HEK293T (cell line): ENCODE data around the gene HOXA4.

Experiments
- CTCF ChIA-PET: fragments of 350-600 bp; formaldehyde crosslinking; extraction: SDS; loops from one replicate; lab custom pipeline; 2021; ENCODE audit warnings: antibody characterized with exemption, inconsistent platforms; lab: Yijun Ruan, JAX
- POLR2A ChIA-PET: fragments of 350-600 bp; formaldehyde crosslinking; extraction: SDS; loops from one replicate; lab custom pipeline; 2020; ENCODE audit warnings: antibody characterized with exemption, inconsistent platforms; lab: Yijun Ruan, JAX
- DNase-seq: peaks from one replicate; pipeline ENCODE4 v3.0.0; 2012; ENCODE audit warnings: mixed read lengths; ENCODE audit errors: extremely low spot score
- ARNT ChIP-seq: fragments of 450-650 bp; IDR thresholded peaks from 2 replicates; pipeline ENCODE4 v1.6.1; 2017; ENCODE audit warnings: mild to moderate bottlenecking
- BHLHE40 ChIP-seq: fragments of 450-650 bp; IDR thresholded peaks from 2 replicates; pipeline ENCODE4 v1.6.1; 2016; ENCODE audit warnings: mild to moderate bottlenecking, moderate library complexity, borderline replicate concordance
- CTBP1 ChIP-seq: fragments of 450-650 bp; IDR thresholded peaks from 2 replicates; pipeline ENCODE4 v1.6.1; 2016; ENCODE audit warnings: borderline replicate concordance
- ELF4 ChIP-seq: fragments of 450-650 bp; IDR thresholded peaks from 2 replicates; pipeline ENCODE4 v1.6.1; 2017; ENCODE audit warnings: antibody characterized with exemption
- FOXA1 ChIP-seq: fragments of 450-650 bp; IDR thresholded peaks from 2 replicates; pipeline ENCODE4 v1.6.1; 2016; ENCODE audit warnings: mild to moderate bottlenecking
- FOXK2 ChIP-seq: fragments of 450-650 bp; IDR thresholded peaks from 2 replicates; pipeline ENCODE4 v1.6.1; 2016; ENCODE audit warnings: mild to moderate bottlenecking
- FOXM1 ChIP-seq: fragments of 450-650 bp; IDR thresholded peaks from 2 replicates; pipeline ENCODE4 v1.6.1; 2017; ENCODE audit warnings: mild to moderate bottlenecking, borderline replicate concordance
- L3MBTL2 ChIP-seq: fragments of 450-650 bp; conservative IDR thresholded peaks from 2 replicates; pipeline ENCODE4 v1.6.1; 2016; ENCODE audit warnings: mild to moderate bottlenecking
- LEF1 ChIP-seq: fragments of 450-650 bp; IDR thresholded peaks from 2 replicates; pipeline ENCODE4 v1.6.1; 2017; ENCODE audit warnings: mild to moderate bottlenecking, borderline replicate concordance
- NFRKB ChIP-seq: fragments of 450-650 bp; IDR thresholded peaks from 2 replicates; pipeline ENCODE4 v1.6.1; 2016; ENCODE audit warnings: mild to moderate bottlenecking, moderate library complexity
- SP1 ChIP-seq: fragments of 450-650 bp; IDR thresholded peaks from 2 replicates; pipeline ENCODE4 v1.6.1; 2017
- SUZ12 ChIP-seq: fragments of 450-650 bp; IDR thresholded peaks from 2 replicates; pipeline ENCODE4 v1.6.1; 2016; ENCODE audit warnings: mild to moderate bottlenecking
- TARDBP ChIP-seq: fragments of 450-650 bp; IDR thresholded peaks from 2 replicates; pipeline ENCODE4 v1.6.1; 2016
- ZNF384 ChIP-seq: fragments of 450-650 bp; IDR thresholded peaks from 2 replicates; pipeline ENCODE4 v1.6.1; 2016
- TF ChIP-seq, protein P1 (sequence below): fragments of 450-650 bp; IDR thresholded peaks from 2 replicates; pipeline ENCODE4 v1.6.1; 2016

The HOXA4 gene

DNA sequence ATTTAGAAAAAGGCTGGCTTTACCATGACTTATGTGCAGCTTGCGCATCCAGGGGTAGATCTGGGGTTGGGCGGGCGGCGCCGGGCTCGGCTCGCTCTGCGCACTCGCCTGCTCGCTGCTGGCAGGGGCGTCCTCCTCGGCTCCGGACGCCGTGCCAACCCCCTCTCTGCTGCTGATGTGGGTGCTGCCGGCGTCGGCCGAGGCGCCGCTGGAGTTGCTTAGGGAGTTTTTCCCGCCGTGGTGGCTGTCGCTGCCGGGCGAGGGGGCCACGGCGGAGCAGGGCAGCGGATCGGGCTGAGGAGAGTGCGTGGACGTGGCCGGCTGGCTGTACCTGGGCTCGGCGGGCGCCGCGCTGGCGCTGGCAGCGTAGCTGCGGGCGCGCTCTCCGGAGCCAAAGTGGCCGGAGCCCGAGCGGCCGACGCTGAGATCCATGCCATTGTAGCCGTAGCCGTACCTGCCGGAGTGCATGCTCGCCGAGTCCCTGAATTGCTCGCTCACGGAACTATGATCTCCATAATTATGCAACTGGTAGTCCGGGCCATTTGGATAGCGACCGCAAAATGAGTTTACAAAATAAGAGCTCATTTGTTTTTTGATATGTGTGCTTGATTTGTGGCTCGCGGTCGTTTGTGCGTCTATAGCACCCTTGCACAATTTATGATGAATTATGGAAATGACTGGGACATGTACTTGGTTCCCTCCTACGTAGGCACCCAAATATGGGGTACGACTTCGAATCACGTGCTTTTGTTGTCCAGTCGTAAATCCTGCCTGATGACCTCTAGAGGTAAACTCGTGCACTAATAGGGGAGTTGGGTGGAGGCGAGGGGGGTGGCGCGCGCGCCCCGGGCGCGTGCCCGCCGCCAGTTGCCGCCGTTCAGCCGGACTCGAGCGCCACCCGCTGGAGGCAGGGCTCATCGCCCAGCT is 12.7 kb upstream of the HOXA4 start, which contains the start of gene HOXA5:
HOXA5 (minus strand) TSS at position 659 of the 927 bp plus-strand sequence; CDS start at position 585, 74 bp downstream.
- CTCF ChIA-PET, result interaction anchor here (0.6 to 4.9 kb wide), 17 partner anchors 9 to 461 kb away, joined by 3 to 20 read pairs (median 4); partner anchors contain the start of genes HOXA10, HOXA3 and HOXA7
- peak; percentile 79 for DNase-seq
- TF ChIP-seq ELF4, result peak; percentile 26; the same call in 1 of the 2 replicates
- TF ChIP-seq, protein P1, sequence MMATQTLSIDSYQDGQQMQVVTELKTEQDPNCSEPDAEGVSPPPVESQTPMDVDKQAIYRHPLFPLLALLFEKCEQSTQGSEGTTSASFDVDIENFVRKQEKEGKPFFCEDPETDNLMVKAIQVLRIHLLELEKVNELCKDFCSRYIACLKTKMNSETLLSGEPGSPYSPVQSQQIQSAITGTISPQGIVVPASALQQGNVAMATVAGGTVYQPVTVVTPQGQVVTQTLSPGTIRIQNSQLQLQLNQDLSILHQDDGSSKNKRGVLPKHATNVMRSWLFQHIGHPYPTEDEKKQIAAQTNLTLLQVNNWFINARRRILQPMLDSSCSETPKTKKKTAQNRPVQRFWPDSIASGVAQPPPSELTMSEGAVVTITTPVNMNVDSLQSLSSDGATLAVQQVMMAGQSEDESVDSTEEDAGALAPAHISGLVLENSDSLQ, result peak; percentile 95
- TF ChIP-seq CTBP1, result peak; percentile 87
- TF ChIP-seq LEF1, result peak; percentile 17; the same call in 1 of the 2 replicates
- no peak for TF ChIP-seq FOXM1
- TF ChIP-seq SP1, result no peak
- TF ChIP-seq ZNF384, result no peak
- TF ChIP-seq BHLHE40, result no peak; the same call in 1 of the 2 replicates
- no peak; the same call in 1 of the 2 replicates for TF ChIP-seq FOXK2
- TF ChIP-seq ARNT, result peak; percentile 90
- no peak for TF ChIP-seq FOXA1
- no peak for TF ChIP-seq NFRKB
- POLR2A ChIA-PET, result interaction anchor here (0.7 to 17.5 kb wide), 26 partner anchors 8 to 1281 kb away, joined by 3 to 367 read pairs (median 5); partner anchors contain the start of genes CBX3, HOXA1, HOXA10 and HOXA11

DNA sequence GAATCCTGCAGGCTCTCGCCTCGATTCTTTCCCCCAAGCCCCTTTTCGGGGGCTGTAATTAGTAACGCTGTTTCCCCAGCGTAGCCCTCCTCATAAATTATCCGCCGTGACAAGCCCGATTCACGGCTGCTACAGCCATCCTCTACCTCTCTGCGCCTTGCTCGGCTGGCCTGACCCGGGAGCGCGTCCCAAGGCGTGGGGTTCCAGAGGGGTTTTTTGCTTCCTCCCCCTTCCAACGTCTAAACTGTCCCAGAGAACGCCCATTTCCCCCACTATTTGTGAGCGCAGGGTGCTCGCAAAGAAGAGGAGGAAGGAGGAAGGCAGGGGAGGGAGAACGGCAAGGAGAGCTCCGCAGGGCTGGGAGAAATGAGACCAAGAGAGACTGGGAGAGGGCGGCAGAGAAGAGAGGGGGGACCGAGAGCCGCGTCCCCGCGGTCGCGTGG is 12.0 kb upstream of the HOXA4 start:
- CTCF ChIA-PET, result interaction anchor here (0.8 to 4.9 kb wide), 6 partner anchors 9 to 771 kb away, joined by 3 to 20 read pairs (median 6); partner anchors contain the start of gene HOXA3
- TF ChIP-seq TARDBP, result no peak
- TF ChIP-seq, protein P1, result peak; percentile 89
- no peak for DNase-seq
- POLR2A ChIA-PET, result interaction anchor here (1.0 to 17.5 kb wide), 15 partner anchors 9 to 456 kb away, joined by 3 to 367 read pairs (median 5); partner anchors contain the start of genes HOXA1, HOXA10, HOXA3 and HOXA7

DNA sequence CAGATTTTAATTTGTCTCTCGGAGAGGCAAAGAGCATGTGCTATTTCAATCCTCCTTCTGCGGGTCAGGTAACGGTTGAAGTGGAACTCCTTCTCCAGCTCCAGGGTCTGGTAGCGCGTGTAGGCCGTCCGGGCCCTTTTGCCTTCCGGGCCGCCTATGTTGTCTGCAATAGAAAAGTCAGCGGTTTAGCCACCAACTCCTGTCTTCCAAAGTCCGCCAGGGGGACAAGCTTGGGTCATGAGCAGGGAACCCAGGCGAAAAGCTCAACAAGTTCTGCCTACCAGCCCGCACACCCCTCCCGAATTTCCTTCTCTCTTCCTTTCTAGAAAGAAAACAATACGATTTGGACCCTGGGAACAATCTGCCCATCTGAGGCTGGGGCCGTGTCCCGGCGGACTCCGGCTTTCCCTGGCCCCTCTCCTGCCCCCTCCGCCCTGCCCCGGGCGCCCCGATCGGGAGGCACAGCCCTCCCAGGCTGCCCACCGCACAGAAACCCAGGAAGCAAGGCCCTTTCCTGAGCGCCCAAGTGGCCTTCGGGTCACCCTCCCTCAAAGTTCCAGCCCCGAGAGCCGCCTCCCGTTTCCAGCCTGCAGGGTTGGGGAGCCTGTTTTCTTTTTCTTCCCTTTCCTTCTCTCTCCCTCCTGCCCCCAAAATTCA is 11.5 kb upstream of the HOXA4 start:
- TF ChIP-seq FOXA1, result no peak
- TF ChIP-seq LEF1, result no peak
- no peak for TF ChIP-seq L3MBTL2
- no peak for TF ChIP-seq NFRKB
- TF ChIP-seq, protein P1, result no peak
- no peak for TF ChIP-seq TARDBP
- no peak for TF ChIP-seq ELF4
- TF ChIP-seq SP1, result no peak
- no peak for TF ChIP-seq CTBP1
- no peak for TF ChIP-seq FOXK2

DNA sequence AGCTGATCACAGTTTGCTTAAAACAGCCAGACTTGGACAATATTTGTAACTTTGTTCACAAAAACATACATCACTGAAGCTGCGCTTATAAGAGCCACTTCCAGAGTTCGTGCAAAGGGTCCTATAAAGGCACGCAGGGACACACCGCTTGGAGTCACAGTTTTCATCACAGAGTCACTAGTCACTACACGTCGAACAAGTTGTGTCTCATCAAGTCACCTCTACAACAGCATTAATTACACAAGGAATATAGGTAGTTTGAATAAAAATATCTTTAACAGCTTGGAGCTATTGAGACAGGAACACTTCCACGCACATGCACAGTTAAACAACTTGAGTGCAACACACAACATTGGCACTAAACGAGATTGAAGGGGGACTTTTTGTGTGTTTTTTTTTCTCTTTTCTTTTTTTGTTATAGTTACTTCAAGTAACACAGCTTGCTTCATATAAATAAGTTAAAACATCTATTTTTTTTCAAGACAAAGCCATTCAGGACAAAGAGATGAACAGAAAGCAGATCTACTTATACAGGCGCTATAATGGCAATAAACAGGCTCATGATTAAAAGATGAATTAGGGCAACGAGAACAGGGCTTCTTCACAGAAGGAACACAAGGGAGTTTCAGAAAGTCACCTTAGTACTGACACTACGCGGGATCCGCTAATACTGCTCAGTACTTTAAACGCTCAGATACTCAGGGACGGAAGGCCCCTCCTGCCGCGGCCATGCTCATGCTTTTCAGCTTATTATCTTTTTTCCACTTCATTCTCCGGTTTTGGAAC is 10.8 kb upstream of the HOXA4 start:
- POLR2A ChIA-PET, result interaction anchor here (0.9 to 3.5 kb wide), 16 partner anchors 7 to 454 kb away, joined by 3 to 15 read pairs (median 5); partner anchors contain the start of genes HOXA11, HOXA3, HOXA4 and HOXA7
- CTCF ChIA-PET, result interaction anchor here (0.8 to 2.4 kb wide), 7 partner anchors 8 to 770 kb away, joined by 3 to 13 read pairs (median 4); no protein-coding TSS in a partner anchor
- DNase-seq, result no peak

More for the DNA sequence above, 11.5 kb upstream of the HOXA4 start:
- ChIA-PET POLR2A (interaction anchor here (0.9 to 3.5 kb wide), 17 partner anchors 9 to 455 kb away, joined by 3 to 15 read pairs (median 5); partner anchors contain the start of genes HOXA1, HOXA4, HOXA7 and SKAP2), CTCF (interaction anchor here (0.8 to 2.4 kb wide), 7 partner anchors 8 to 770 kb away, joined by 3 to 13 read pairs (median 4); no protein-coding TSS in a partner anchor)
- DNase-seq, result no peak

DNA sequence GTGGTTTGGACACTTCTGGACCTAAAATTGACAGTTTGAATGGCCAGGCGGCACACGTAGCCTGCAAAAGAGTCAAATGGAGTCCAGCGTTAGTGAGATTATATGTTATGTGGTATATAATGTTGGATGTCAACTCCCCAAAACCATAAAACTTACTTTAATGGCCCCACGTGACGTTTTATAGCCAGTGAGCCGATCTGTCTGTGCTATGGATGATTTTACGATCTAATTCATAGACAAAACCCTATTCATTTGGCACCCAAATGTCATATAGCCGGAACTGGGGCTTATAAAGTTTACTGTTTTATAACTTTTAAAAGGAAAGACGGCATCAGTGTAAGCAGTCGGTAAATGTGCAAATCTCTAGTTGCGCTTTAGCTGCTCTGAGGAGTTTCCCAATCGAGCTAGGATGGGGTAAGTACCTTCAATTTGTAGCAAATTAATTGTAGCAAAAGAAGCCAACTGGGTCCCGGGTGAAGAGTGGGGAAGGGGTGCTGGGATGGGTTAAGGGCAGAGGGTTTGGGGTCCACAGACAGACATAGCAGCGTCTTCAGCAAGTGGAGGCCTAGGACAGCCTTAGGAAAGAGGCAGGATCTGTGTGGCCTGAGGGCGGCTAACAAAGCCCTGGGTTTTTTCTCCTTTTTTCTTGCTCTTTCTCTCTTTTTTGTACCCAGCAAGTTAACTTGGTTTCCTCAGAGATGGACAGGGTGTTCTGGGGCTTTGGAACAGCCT is 9.7 kb upstream of the HOXA4 start:
- POLR2A ChIA-PET, result interaction anchor here (0.7 to 3.5 kb wide), 17 partner anchors 8 to 283 kb away, joined by 3 to 15 read pairs (median 4); partner anchors contain the start of genes HOXA1, HOXA11, HOXA3 and HOXA4
- TF ChIP-seq ELF4 (peak; percentile 43), BHLHE40 (peak; percentile 48; the same call in 1 of the 2 replicates), CTBP1 (peak; percentile 93), SUZ12 (no peak), LEF1 (no peak), L3MBTL2 (peak; percentile 41), SP1 (no peak), ARNT (peak; percentile 67; the same call in 1 of the 2 replicates), FOXM1 (peak; percentile 38; the same call in 1 of the 2 replicates), TARDBP (no peak)
- TF ChIP-seq, protein P1, result peak; percentile 94
- CTCF ChIA-PET, result interaction anchor here (0.5 to 2.4 kb wide), 4 partner anchors 39 to 458 kb away, joined by 3 to 13 read pairs (median 4); no protein-coding TSS in a partner anchor
- DNase-seq, result no peak

More for the DNA sequence above, 10.8 kb upstream of the HOXA4 start:
- TF ChIP-seq FOXK2, result no peak
- TF ChIP-seq BHLHE40, result no peak
- no peak for TF ChIP-seq SUZ12
- TF ChIP-seq ELF4, result no peak
- TF ChIP-seq TARDBP, result no peak
